Stomach (tissue), 9 donors: ENCODE data around the gene CFHR2. TPM values are rescaled to one million over a fixed set of nuclear protein-coding genes. Genes with fewer than 3 reads are reported as not detected.

Experiments
- DNase-seq, 2 donors: peaks; one replicate each; pipeline versions ENCODE4 v3.0.0 to v3.0.0-alpha.2; 2013 to 2019
- H3K27ac ChIP-seq, 5 donors: fragments of 200-600 bp in 4 of 5; sonication (generic) in 4 of 5; one replicate each; pipeline ENCODE4 v1.5.1; 2013 to 2019; ENCODE audit warnings: mild to moderate bottlenecking in 1 of 5, moderate library complexity in 1 of 5
- H3K27me3 ChIP-seq, 3 donors: fragments of 200-600 bp; sonication (generic); one replicate each; pipeline ENCODE4 v1.5.1; 2017 to 2019; ENCODE audit warnings: mixed run types in 1 of 3
- H3K36me3 ChIP-seq, 4 donors: fragments of 200-600 bp; sonication (generic); 1 replicate in 3 of 4; 2 replicates in 1 of 4; pipeline ENCODE4 v1.5.1; 2016 to 2019
- H3K4me1 ChIP-seq, 4 donors: fragments of 200-600 bp; sonication (generic); one replicate each; pipeline ENCODE4 v1.5.1; 2016 to 2019
- H3K4me3 ChIP-seq, 4 donors: fragments of 200-600 bp; sonication (generic) in 3 of 4; one replicate each; pipeline ENCODE4 v1.5.1; 2016 to 2019; ENCODE audit warnings: mild to moderate bottlenecking in 1 of 4
- H3K9me3 ChIP-seq, 4 donors: fragments of 200-600 bp; sonication (generic); one replicate each; pipeline ENCODE4 v1.5.1; 2016 to 2019
- CTCF ChIP-seq, 7 experiments: fragments of 450-650 bp in 4 of 7; fragments of 200-600 bp in 3 of 7; sonication (generic) in 3 of 7; IDR thresholded peaks; one replicate each; pipeline ENCODE4 v1.5.1; 2016 to 2019; ENCODE audit warnings: antibody characterized with exemption in 7 of 7, control low read depth in 2 of 7, mild to moderate bottlenecking in 1 of 7
- EP300 ChIP-seq: sonication (generic); formaldehyde crosslinking; IDR thresholded peaks from one replicate; pipeline ENCODE4 v1.6.1; 2017; ENCODE audit warnings: antibody characterized with exemption
- POLR2A ChIP-seq, 4 donors: fragments of 450-650 bp; IDR thresholded peaks; one replicate each; pipeline ENCODE4 v1.6.1; 2016; ENCODE audit warnings: antibody characterized with exemption in 4 of 4, control low read depth in 2 of 4, mild to moderate bottlenecking in 1 of 4, moderate library complexity in 1 of 4
- POLR2AphosphoS5 ChIP-seq, 3 donors: sonication (generic); formaldehyde crosslinking; IDR thresholded peaks; one replicate each; pipeline ENCODE4 v1.6.1; 2016; ENCODE audit warnings: antibody characterized with exemption in 3 of 3
- WGBS, 5 donors: extraction: QIAGEN DNeasy Blood & Tissue Kit in 3 of 5; methylation state at CpG; one replicate each; pipeline versions ENCODE4 v1.1.5 to v1.1.7; 2013 to 2018; 5-methylcytosine and 5-hydroxymethylcytosine counted together
- intact Hi-C: fragments of 100-400 bp; cut with DNase I; formaldehyde crosslinking; loops from one replicate; pipeline ENCODE4 v1.15.1; 2023; ENCODE audit warnings: low total_unique reads
- polyA plus RNA-seq, 3 donors: library from polyadenylated mRNA; stranded (reverse); fragments of 200-250 nt; gene quantifications; one replicate each; pipeline ENCODE4 v1.2.3, GENCODE V29; 2013
- small RNA-seq, 4 donors: library from RNA; depleted of rRNA; stranded (forward); fragments of <200 nt; gene quantifications; one replicate each; pipeline ENCODE3, GENCODE V24; 2016
- total RNA-seq, 5 donors: library from RNA; depleted of rRNA; stranded (reverse); fragments of >200 nt; gene quantifications; one replicate each; pipeline versions ENCODE4 v1.1.0 to v1.2.3, GENCODE V29; 2014 to 2016
- donor health status: healthy with polysubstance abuse.
- donor health status: Bipolar disorder and iron deficiency.
- donor health status: healthy.

CFHR2 gene
- total and polyA plus RNA-seq, 8 donors = not detected

GRCh38 chr1:197001828-197002227 is 58.3 kb downstream of the CFHR2 start:
- no peak for DNase-seq
- Histone ChIP-seq H3K9me3 (no peaks in the 10 kb centered on the region), H3K27ac (no peak overlapping the region), H3K4me1 (no peaks in the 10 kb centered on the region), H3K27me3 (no peaks in the 10 kb centered on the region), H3K36me3 (no peaks in the 10 kb centered on the region), H3K4me3 (no peak overlapping the region)
- intact Hi-C loops = no loop called here
- TF ChIP-seq EP300 (no peak), CTCF (IDR thresholded peaks at IDR 0.05) (no peak), POLR2A (IDR thresholded peaks at IDR 0.05) (no peak), POLR2AphosphoS5 (IDR thresholded peaks at IDR 0.05) (no peak)
- 74 to 87% (median 84%) methylated on average over 2 of the region's 2 CpGs for WGBS, 5 donors

DNA sequence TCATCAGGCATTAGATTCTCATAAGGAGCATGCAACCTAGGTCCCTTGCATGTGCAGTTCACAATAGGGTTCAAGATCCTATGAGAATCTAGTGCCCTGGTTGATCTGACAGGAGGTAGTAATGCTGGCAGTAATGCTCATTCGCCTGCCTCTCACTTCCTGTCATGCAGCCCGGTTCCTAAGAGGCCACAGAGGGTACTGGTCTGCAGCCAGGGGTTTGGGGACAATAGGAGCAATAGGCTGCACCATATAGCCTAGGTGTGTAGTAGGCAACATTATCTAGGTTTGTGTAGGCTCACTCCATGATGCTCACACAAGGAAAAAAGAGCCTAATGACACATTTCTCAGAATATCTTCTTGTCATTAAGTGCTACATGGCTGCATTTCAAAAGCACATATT is 59.6 kb downstream of the CFHR2 start:
- Histone ChIP-seq H3K36me3 (no peaks in the 10 kb centered on the region), H3K4me3 (no peak overlapping the region), H3K4me1 (no peaks in the 10 kb centered on the region), H3K27ac (no peak overlapping the region), H3K9me3 (no peaks in the 10 kb centered on the region), H3K27me3 (no peaks in the 10 kb centered on the region)
- 50 to 76% (median 62%) methylated on average over 2 of the region's 2 CpGs for WGBS, 5 donors
- DNase-seq = no peak
- intact Hi-C loops = no loop called here
- no peak for TF ChIP-seq POLR2A (IDR thresholded peaks at IDR 0.05)
- no peak for TF ChIP-seq CTCF (IDR thresholded peaks at IDR 0.05)
- TF ChIP-seq EP300 = no peak
- TF ChIP-seq POLR2AphosphoS5 (IDR thresholded peaks at IDR 0.05) = no peak

- H3K9me3 ChIP-seq = peaks cover 0 to 9% (median 3%) of the 10 kb centered on the region in 4 donors
- TF ChIP-seq CTCF (IDR thresholded peaks at IDR 0.05) (no peak), POLR2AphosphoS5 (IDR thresholded peaks at IDR 0.05) (no peak), POLR2A (IDR thresholded peaks at IDR 0.05) (no peak), EP300 (no peak)
- H3K27ac ChIP-seq = no peak overlapping the region
- intact Hi-C loops = no loop called here
- no peaks in the 10 kb centered on the region for H3K27me3 ChIP-seq
- no peaks in the 10 kb centered on the region for H3K4me1 ChIP-seq
- H3K36me3 ChIP-seq = no peaks in the 10 kb centered on the region
- no peak overlapping the region for H3K4me3 ChIP-seq
- WGBS, 5 donors = 79 to 91% (median 84%) methylated on average over 6 of the region's 6 CpGs
- no peak for DNase-seq
These were observed 65.3 kb downstream of the CFHR2 start for GRCh38 chr1:197008861-197009260.

Small RNA genes lying within 50 kb of the gene (small RNA-seq; reads per million reads assigned to genes)
- gene AL139418.1 = 0 reads per million in 4 donors

Other genes with a start within 250 kb of the CFHR2 start
- under 1 TPM in 1 of 5 donors, not detected in 4; 0.73 TPM for gene CFHR3, start 168.9 kb upstream of the CFHR2 start, total RNA-seq
- not detected for gene CFHR3, start 168.9 kb upstream of the CFHR2 start, polyA plus RNA-seq
- not detected for gene CFHR1, start 124.0 kb upstream of the CFHR2 start, total RNA-seq
- not detected for gene CFHR1, start 124.0 kb upstream of the CFHR2 start, polyA plus RNA-seq
- not detected for gene CFHR4, start 55.7 kb upstream of the CFHR2 start, total RNA-seq
- gene CFHR4, start 55.7 kb upstream of the CFHR2 start, polyA plus RNA-seq = not detected
- gene CFHR5, start 33.8 kb downstream of the CFHR2 start, total RNA-seq = not detected
- gene CFHR5, start 33.8 kb downstream of the CFHR2 start, polyA plus RNA-seq = not detected
- gene F13B, start 123.5 kb downstream of the CFHR2 start, total RNA-seq = 1 to 10 TPM in 1 of 5 donors, not detected in 4; 1.5 TPM
- gene F13B, start 123.5 kb downstream of the CFHR2 start, polyA plus RNA-seq = not detected
- 10 to 100 TPM in 2 of 5 donors, 1 to 10 TPM in 2, under 1 TPM in 1; 0.58 to 16.5 (median 7.6) TPM for gene ASPM, start 202.9 kb downstream of the CFHR2 start, total RNA-seq
- gene ASPM, start 202.9 kb downstream of the CFHR2 start, polyA plus RNA-seq = 1 to 10 TPM in 1 of 3 donors, under 1 TPM in 1, not detected in 1; 0.50 to 3.7 TPM